MM.1S (cell line): ENCODE measurements around the gene GPA33.

ENCODE experiments used
- DNase-seq: peaks from one replicate; pipeline ENCODE4 v3.0.0-alpha.2; 2015
- H2AFZ ChIP-seq: fragments of 300-600 bp; sonication (generic); 2 replicates; pipeline ENCODE4 v1.6.0; 2016; ENCODE audit warnings: antibody characterized with exemption, low read length
- H3F3A ChIP-seq: fragments of 300-600 bp; sonication (generic); 2 replicates; pipeline ENCODE4 v1.6.1; 2016; ENCODE audit warnings: mild to moderate bottlenecking, antibody characterized with exemption, low read length, moderate library complexity, mixed read lengths; ENCODE audit not compliant: insufficient read depth
- H3K27ac ChIP-seq: fragments of 300-600 bp; sonication (generic); 2 replicates; pipeline ENCODE4 v1.5.1; 2016; ENCODE audit warnings: mild to moderate bottlenecking, low read length
- H3K27me3 ChIP-seq: fragments of 300-600 bp; sonication (generic); replicated peaks from 2 replicates; pipeline ENCODE4 v1.6.0; 2016; ENCODE audit warnings: low read length; ENCODE audit not compliant: insufficient read depth
- H3K36me3 ChIP-seq: fragments of 300-600 bp; sonication (generic); replicated peaks from 2 replicates; pipeline ENCODE4 v1.6.1; 2016; ENCODE audit warnings: mild to moderate bottlenecking, low read length, mixed read lengths; ENCODE audit not compliant: insufficient read depth
- H3K4me1 ChIP-seq: fragments of 300-600 bp; sonication (generic); 2 replicates; pipeline ENCODE4 v1.6.1; 2016; ENCODE audit warnings: low read length, mixed read lengths
- H3K4me2 ChIP-seq: fragments of 300-600 bp; sonication (generic); 2 replicates; pipeline ENCODE4 v1.6.0; 2016; ENCODE audit warnings: low read depth, low read length
- H3K4me3 ChIP-seq: fragments of 300-600 bp; sonication (generic); 2 replicates; pipeline ENCODE4 v1.5.1; 2016; ENCODE audit warnings: low read length, mixed read lengths
- H3K79me2 ChIP-seq: fragments of 300-600 bp; sonication (generic); 2 replicates; pipeline ENCODE4 v1.6.1; 2016; ENCODE audit warnings: mixed run types, low read length, mixed read lengths
- H3K9ac ChIP-seq: fragments of 300-600 bp; sonication (generic); 2 replicates; pipeline ENCODE4 v1.6.1; 2016; ENCODE audit warnings: low read length, mixed read lengths
- H3K9me2 ChIP-seq: fragments of 300-600 bp; sonication (generic); replicated peaks from 2 replicates; pipeline ENCODE4 v1.6.1; 2016; ENCODE audit warnings: mild to moderate bottlenecking, low read length, mixed read lengths; ENCODE audit not compliant: insufficient read depth
- H3K9me3 ChIP-seq: fragments of 300-600 bp; sonication (generic); replicated peaks from 2 replicates; pipeline ENCODE4 v1.6.1; 2016; ENCODE audit warnings: mild to moderate bottlenecking, low read length, mixed read lengths; ENCODE audit not compliant: insufficient read depth
- H4K20me1 ChIP-seq: fragments of 300-600 bp; sonication (generic); 2 replicates; pipeline ENCODE4 v1.6.1; 2016; ENCODE audit warnings: mild to moderate bottlenecking, low read length, moderate library complexity, mixed read lengths; ENCODE audit not compliant: insufficient read depth
- EZH2 ChIP-seq: fragments of 300-600 bp; sonication (generic); optimal IDR thresholded peaks from 2 replicates; pipeline ENCODE3; 2017; ENCODE audit warnings: low read depth, mild to moderate bottlenecking, antibody characterized with exemption, low read length, mixed read lengths
- EZH2phosphoT487 ChIP-seq: fragments of 300-600 bp; sonication (generic); IDR thresholded peaks from 2 replicates; pipeline ENCODE4 v1.6.1; 2018; ENCODE audit warnings: antibody characterized with exemption, low read length
- TF ChIP-seq, protein P1 (sequence below): fragments of 300-600 bp; sonication (generic); IDR thresholded peaks from 2 replicates; pipeline ENCODE4 v1.5.1; 2016; ENCODE audit warnings: antibody characterized with exemption, low read length, mixed read lengths

The GPA33 gene

DNA sequence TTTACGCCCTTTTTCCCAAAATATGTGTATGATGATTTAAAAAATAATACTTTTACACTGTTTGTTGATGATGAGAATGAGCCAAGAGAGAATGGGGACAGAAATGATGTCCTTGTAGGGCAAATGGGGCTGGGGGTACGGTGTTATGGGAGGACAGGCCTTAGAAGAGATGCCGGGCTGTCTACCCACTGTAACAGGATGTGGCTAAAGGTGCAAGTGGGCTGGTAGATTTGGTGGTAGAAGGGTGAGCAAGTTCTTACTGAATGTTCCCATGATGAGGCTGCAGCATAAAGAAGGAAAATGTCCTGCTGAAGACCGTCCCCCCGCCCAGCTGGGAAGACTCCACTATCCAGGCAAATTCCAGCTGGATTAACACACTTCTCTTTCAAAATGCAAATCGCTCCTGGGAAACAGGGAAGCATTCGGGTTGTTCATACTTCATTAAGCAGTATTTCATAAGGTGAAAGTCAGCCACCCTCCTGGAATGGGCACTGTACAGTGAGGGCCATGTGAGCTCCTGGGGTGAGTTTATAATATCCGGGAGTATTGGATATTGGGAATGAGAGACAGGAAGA is 14.0 kb downstream of the GPA33 start:
- Histone ChIP-seq H3K4me2 (no peak overlapping the region), H3K79me2 (no peaks in the 10 kb centered on the region), H3K9me2 (no peaks in the 10 kb centered on the region), H3K27me3 (no peaks in the 10 kb centered on the region), H3F3A (no peaks in the 10 kb centered on the region), H3K4me1 (no peaks in the 10 kb centered on the region), H3K27ac (no peak overlapping the region), H2AFZ (no peak overlapping the region), H3K9me3 (no peaks in the 10 kb centered on the region), H3K9ac (no peak overlapping the region), H4K20me1 (no peaks in the 10 kb centered on the region), H3K36me3 (no peaks in the 10 kb centered on the region), H3K4me3 (no peak overlapping the region)
- TF ChIP-seq EZH2, result no peak
- TF ChIP-seq, protein P1, sequence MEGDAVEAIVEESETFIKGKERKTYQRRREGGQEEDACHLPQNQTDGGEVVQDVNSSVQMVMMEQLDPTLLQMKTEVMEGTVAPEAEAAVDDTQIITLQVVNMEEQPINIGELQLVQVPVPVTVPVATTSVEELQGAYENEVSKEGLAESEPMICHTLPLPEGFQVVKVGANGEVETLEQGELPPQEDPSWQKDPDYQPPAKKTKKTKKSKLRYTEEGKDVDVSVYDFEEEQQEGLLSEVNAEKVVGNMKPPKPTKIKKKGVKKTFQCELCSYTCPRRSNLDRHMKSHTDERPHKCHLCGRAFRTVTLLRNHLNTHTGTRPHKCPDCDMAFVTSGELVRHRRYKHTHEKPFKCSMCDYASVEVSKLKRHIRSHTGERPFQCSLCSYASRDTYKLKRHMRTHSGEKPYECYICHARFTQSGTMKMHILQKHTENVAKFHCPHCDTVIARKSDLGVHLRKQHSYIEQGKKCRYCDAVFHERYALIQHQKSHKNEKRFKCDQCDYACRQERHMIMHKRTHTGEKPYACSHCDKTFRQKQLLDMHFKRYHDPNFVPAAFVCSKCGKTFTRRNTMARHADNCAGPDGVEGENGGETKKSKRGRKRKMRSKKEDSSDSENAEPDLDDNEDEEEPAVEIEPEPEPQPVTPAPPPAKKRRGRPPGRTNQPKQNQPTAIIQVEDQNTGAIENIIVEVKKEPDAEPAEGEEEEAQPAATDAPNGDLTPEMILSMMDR, result no peak
- no peak for TF ChIP-seq EZH2phosphoT487
- DNase-seq, result no peak

DNA sequence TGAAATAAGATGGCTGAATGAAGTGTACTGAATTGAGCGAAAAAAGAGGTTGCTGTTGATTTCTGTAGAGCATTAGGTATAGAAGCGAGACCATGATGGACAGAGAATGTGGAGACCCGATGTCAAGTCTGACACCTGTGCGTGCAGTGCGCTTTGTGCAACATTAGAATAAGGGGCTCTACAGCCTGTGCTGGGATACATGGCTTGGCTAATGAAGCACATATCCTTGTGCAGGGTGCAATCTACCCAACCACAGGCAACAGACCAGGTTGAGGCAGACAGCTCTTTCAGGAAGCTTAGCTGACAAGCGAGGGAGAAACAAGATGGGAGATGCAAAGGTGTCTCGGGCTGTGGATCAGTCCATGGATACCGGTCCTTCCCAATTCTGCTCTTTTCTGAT is 18.9 kb downstream of the GPA33 start:
- no peak for TF ChIP-seq EZH2phosphoT487
- TF ChIP-seq, protein P1, result no peak
- TF ChIP-seq EZH2, result no peak
- H3K79me2 ChIP-seq, result no peaks in the 10 kb centered on the region
- H3K9me3 ChIP-seq, result no peaks in the 10 kb centered on the region
- H4K20me1 ChIP-seq, result no peaks in the 10 kb centered on the region
- H3K9ac ChIP-seq, result no peak overlapping the region
- H3K9me2 ChIP-seq, result no peaks in the 10 kb centered on the region
- no peaks in the 10 kb centered on the region for H3K36me3 ChIP-seq
- no peak overlapping the region for H3K27ac ChIP-seq
- no peaks in the 10 kb centered on the region for H3F3A ChIP-seq
- no peak overlapping the region for H3K4me2 ChIP-seq
- H3K4me3 ChIP-seq, result no peak overlapping the region
- H2AFZ ChIP-seq, result no peak overlapping the region
- no peak for DNase-seq
- H3K27me3 ChIP-seq, result no peaks in the 10 kb centered on the region
- no peaks in the 10 kb centered on the region; the same call in 1 of the 2 replicates for H3K4me1 ChIP-seq

DNA sequence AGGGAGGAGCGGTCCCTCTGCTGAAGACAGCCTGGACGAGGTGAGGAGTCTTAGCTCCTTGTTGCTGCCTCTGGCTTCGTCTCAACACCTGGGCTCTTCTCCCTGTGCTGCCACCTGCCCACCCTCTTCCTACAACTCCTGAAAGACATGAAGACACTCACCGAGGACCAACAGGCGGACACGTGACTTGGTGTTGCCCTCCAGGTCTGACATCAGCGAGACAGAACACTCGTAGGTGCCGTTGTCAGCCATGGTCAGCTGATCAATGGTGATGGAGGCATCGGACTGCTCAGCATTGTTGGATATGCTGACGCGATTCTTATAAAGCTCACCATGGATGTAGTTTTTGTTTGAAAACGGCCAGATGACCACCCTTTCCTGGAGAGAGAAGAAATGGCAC is 21.4 kb downstream of the GPA33 start:
- Histone ChIP-seq H2AFZ (no peak overlapping the region), H3K27ac (no peak overlapping the region), H3K9me3 (no peaks in the 10 kb centered on the region), H3K36me3 (no peaks in the 10 kb centered on the region), H3K27me3 (no peaks in the 10 kb centered on the region), H3K4me2 (no peak overlapping the region), H4K20me1 (no peaks in the 10 kb centered on the region), H3F3A (no peaks in the 10 kb centered on the region), H3K79me2 (no peaks in the 10 kb centered on the region), H3K4me3 (no peak overlapping the region), H3K9ac (no peak overlapping the region), H3K9me2 (no peaks in the 10 kb centered on the region), H3K4me1 (no peaks in the 10 kb centered on the region; the same call in 1 of the 2 replicates)
- DNase-seq, result no peak
- TF ChIP-seq EZH2phosphoT487, result no peak
- TF ChIP-seq, protein P1, result no peak
- no peak for TF ChIP-seq EZH2
